ENCODE results near the gene LRP1B. TPM values are rescaled to one million over a fixed set of nuclear protein-coding genes. Genes with fewer than 3 reads are reported as not detected.

Gene LRP1B
- total RNA-seq, 4 donors from 2014 or later = 3.6 to 10.1 (median 6.1) TPM

DNA sequence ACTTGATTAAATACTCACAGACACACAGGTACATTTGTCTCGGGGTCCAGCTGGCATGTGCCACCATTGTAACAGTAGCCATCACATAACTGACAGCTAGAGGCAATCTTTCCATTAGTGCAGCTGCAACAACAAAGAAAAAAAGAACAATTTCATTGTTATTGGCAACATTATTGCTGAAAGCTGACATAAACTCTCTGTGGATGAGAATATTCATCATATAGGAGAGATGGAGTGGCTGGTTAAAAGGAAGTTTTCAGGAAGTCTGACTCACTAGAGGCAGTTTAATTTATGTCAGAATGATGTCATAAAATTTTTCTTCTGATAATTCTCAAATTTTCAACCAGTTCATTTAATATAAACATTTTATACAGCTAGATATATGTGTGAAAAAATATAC is 1860.6 kb downstream of the LRP1B start:
- DNase-seq (ENCODE audit: low spot score) (no peak), ATAC-seq (ENCODE audit: low FRiP score) (no peak)
- TF ChIP-seq, protein P1, sequence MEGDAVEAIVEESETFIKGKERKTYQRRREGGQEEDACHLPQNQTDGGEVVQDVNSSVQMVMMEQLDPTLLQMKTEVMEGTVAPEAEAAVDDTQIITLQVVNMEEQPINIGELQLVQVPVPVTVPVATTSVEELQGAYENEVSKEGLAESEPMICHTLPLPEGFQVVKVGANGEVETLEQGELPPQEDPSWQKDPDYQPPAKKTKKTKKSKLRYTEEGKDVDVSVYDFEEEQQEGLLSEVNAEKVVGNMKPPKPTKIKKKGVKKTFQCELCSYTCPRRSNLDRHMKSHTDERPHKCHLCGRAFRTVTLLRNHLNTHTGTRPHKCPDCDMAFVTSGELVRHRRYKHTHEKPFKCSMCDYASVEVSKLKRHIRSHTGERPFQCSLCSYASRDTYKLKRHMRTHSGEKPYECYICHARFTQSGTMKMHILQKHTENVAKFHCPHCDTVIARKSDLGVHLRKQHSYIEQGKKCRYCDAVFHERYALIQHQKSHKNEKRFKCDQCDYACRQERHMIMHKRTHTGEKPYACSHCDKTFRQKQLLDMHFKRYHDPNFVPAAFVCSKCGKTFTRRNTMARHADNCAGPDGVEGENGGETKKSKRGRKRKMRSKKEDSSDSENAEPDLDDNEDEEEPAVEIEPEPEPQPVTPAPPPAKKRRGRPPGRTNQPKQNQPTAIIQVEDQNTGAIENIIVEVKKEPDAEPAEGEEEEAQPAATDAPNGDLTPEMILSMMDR (IDR thresholded peaks at IDR 0.05) = no peak

DNA sequence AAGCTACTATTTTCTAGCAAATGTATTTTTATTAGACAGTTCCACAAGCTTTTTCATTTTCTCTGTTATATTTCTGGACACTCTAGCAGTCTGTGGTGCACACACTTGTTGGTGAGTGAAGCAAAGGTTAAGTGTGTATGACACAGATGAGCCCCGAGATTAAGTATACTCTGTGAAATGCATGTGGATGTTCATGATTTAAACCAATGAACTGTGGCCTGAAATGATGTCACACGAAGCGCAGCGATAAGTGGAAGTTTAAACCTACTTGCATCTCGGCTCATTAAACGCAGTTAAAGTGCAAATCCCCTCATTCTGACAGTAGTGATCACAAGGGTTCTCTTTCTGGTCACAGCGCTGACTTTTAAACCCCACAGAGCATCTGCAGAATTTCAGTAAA is 1861.8 kb downstream of the LRP1B start:
- no peak for ATAC-seq (ENCODE audit: low FRiP score)
- DNase-seq (ENCODE audit: low spot score) = no peak
- TF ChIP-seq, protein P1 (IDR thresholded peaks at IDR 0.05) = no peak

DNA sequence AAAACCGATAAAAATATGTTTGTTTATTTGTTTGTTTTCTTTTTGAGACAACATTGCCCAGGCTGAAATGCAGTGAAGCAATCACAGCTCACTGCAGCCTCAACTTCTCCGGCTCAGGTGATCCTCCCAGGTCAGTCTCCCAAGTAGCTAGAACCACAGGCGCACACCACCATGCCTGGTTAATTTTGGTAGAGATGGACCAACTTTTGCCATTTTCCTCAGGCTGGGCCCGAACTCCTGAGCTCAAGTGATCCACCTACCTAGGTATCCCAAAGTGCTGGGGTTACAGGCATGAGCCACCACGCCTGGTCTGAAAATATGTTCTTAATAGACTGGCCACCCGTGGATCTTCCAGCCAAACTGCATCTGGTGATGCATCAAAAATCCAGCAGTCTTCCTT is 1867.9 kb downstream of the LRP1B start:
- TF ChIP-seq, protein P1 (IDR thresholded peaks at IDR 0.05) = no peak
- no peak for ATAC-seq (ENCODE audit: low FRiP score)
- no peak for DNase-seq (ENCODE audit: low spot score)

DNA sequence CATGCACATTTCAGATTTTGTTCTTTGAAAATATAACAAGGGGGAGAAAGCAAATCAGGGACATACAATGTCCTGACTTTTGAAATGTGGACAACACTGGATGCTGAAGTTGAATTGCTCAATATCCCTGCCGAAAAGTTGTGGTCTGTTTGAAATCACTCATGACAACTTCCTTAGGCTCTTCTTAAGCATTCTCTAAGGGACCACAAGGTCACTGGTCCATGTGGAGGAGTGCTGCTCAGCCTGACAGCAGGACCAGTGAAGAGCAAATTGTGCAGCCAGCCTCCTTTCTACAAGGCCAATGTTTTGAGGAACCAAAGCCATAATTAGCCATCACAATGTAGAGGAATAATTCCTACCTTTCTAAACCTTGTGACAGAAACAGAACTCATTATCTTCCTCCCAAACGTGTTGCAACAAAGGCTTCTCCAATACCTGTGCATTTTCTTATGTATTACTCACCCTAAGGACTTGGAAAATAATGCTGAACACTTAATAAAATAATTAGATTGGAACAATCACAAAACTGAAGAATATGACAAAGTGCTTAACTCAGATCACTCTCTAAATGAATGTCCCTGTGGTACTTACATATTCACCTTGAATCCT is 1873.0 kb downstream of the LRP1B start:
- no peak for ATAC-seq (ENCODE audit: low FRiP score)

DNA sequence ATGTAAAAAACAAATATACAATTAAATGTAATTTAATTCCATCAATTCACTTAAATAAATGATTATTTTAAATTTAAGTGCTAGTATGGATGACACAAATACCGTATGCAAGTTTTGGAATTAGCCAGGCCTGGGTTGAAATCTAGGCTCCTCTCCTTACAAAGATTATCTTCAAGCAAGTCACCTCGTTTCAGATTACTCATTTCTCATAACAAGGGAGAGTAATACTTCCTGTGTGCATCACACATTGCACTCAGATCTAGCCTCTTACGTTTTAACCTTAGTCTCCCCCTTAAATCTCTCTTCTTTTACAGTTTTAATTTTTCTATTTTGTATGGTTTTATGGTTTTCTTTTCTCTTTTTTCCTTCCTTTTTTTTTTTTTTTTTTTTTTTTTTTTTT is 1874.7 kb downstream of the LRP1B start:
- DNase-seq (ENCODE audit: low spot score) = no peak
- ATAC-seq (ENCODE audit: low FRiP score) = no peak
- TF ChIP-seq, protein P1 (IDR thresholded peaks at IDR 0.05) = no peak

More for the DNA sequence above, 1873.0 kb downstream of the LRP1B start:
- no peak for DNase-seq (ENCODE audit: low spot score)
- TF ChIP-seq, protein P1 (IDR thresholded peaks at IDR 0.05) = no peak

DNA sequence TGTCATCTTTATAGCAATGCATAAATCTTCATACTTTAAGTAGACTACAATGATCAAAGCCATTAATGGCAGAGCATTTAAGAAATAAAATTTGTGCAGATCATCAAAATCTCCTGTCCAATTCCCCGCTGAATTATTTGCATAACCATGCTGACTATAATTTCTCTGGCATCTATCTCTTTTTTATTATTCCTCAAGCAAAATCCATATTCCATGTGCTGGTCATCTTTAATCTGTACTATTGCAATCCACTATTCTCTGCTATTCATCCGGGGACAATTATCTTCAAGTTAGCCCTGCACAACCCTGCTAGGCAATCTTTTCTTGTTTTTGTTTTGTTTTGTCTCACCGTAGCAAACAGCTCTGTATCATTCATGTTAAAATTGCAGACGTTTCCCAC is 1881.0 kb downstream of the LRP1B start:
- ATAC-seq (ENCODE audit: low FRiP score) (no peak), DNase-seq (ENCODE audit: low spot score) (no peak)
- TF ChIP-seq, protein P1 (IDR thresholded peaks at IDR 0.05) = no peak

DNA sequence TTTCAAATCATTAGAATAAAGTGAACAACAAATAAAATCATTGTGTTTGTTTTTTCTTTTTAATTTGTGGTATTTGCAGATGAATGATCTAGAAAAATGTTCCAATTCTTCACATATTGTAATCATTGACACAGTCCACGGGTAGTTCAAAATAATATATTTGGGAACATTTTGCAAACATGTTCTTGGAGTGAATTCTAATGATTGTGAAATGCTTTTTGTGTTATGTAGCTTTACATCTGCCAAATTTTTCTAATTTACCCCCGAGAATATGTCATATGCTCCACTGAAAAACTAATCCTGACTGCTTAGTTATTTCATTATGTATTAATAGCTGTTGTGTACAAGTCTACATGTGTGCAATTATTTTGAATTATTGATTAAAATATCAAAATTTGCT is 1882.2 kb downstream of the LRP1B start:
- ATAC-seq (ENCODE audit: low FRiP score) (no peak), DNase-seq (ENCODE audit: low spot score) (no peak)
- TF ChIP-seq, protein P1 (IDR thresholded peaks at IDR 0.05) = no peak

Measured in omental fat pad (tissue), 4 donors.